H1 (cell line): Measurements from ENCODE around the gene NFYB. TPM values are rescaled to one million over a fixed set of nuclear protein-coding genes. Genes with fewer than 3 reads are reported as not detected.

Experiments
- CTCF ChIA-PET: fragments of 300-600 bp; sonication (Branson Sonifier 250); formaldehyde crosslinking; loops from one replicate; lab custom pipeline; 2021; ENCODE audit not compliant: partially characterized antibody; lab: Charles Lee
- POLR2A ChIA-PET: fragments of 300-600 bp; sonication (Branson Sonifier 250); formaldehyde crosslinking; loops from one replicate; lab custom pipeline; 2021; ENCODE audit warnings: inconsistent platforms; ENCODE audit not compliant: partially characterized antibody; lab: Charles Lee
- DNase-seq, 2 experiments: peaks; one replicate each; pipeline versions ENCODE4 v3.0.0 to v3.0.0-alpha.2; 2010 to 2022; ENCODE audit warnings: low spot score in 2 of 2, low read depth in 1 of 2, mixed read lengths in 1 of 2
- FAIRE-seq: peaks from 2 replicates; lab custom pipeline; 2011; peaks lifted over from hg19 to GRCh38; lab: Jason Lieb, UNC
- H2AFZ ChIP-seq: 2 replicates; pipeline ENCODE4 v1.8.1; 2012; ENCODE audit warnings: low read length, inconsistent platforms
- H2AK5ac ChIP-seq: 2 replicates; pipeline ENCODE4 v1.6.1; 2013; ENCODE audit warnings: low read depth, low read length
- H2BK120ac ChIP-seq: replicated peaks from 2 replicates; pipeline ENCODE3; 2013; ENCODE audit warnings: low read depth, low read length, inconsistent platforms
- H2BK12ac ChIP-seq: 2 replicates; pipeline ENCODE4 v1.6.1; 2013; ENCODE audit warnings: low read depth, low read length
- H2BK15ac ChIP-seq: 2 replicates; pipeline ENCODE4 v1.6.1; 2013; ENCODE audit warnings: low read length
- H2BK20ac ChIP-seq: 2 replicates; pipeline ENCODE4 v1.6.1; 2013; ENCODE audit warnings: low read length
- H2BK5ac ChIP-seq: 2 replicates; pipeline ENCODE4 v1.6.1; 2013; ENCODE audit warnings: low read depth, low read length
- H3K14ac ChIP-seq: 2 replicates; pipeline ENCODE4 v1.6.1; 2013; ENCODE audit warnings: inconsistent platforms; ENCODE audit not compliant: insufficient read length
- H3K18ac ChIP-seq: 2 replicates; pipeline ENCODE4 v1.6.1; 2013; ENCODE audit warnings: low read length; ENCODE audit errors: extremely low read depth
- H3K23ac ChIP-seq: 2 replicates; pipeline ENCODE4 v1.6.1; 2013; ENCODE audit warnings: inconsistent platforms; ENCODE audit not compliant: insufficient read length
- H3K23me2 ChIP-seq: 2 replicates; pipeline ENCODE4 v1.6.1; 2013; ENCODE audit warnings: low read depth, low read length
- H3K27ac ChIP-seq: 2 replicates; pipeline ENCODE4 v1.6.1; 2011; ENCODE audit warnings: low read depth, low read length, inconsistent platforms
- H3K27me3 ChIP-seq, 4 experiments: replicated peaks in 1 of 4; 1 replicate in 1 of 4; 2 replicates in 3 of 4; pipeline versions ENCODE4 v1.6.1 to v1.8.1; 2011 to 2013; ENCODE audit warnings: low read length in 3 of 4, mild to moderate bottlenecking in 3 of 4, inconsistent platforms in 2 of 4, mixed read lengths in 2 of 4, moderate library complexity in 1 of 4; ENCODE audit not compliant: control insufficient read depth in 3 of 4, insufficient read depth in 3 of 4; ENCODE audit errors: extremely low read depth in 1 of 4
- H3K36me3 ChIP-seq, 4 experiments: 2 replicates each; pipeline versions ENCODE4 v1.6.1 to v1.8.1; 2011 to 2013; ENCODE audit warnings: mild to moderate bottlenecking in 4 of 4, low read length in 3 of 4, moderate library complexity in 2 of 4, control low read depth in 1 of 4, inconsistent platforms in 1 of 4; ENCODE audit not compliant: insufficient read depth in 4 of 4, control insufficient read depth in 2 of 4
- H3K4ac ChIP-seq: replicated peaks from 2 replicates; pipeline ENCODE3; 2013; ENCODE audit warnings: low read length, low read depth, mixed read lengths, inconsistent platforms; ENCODE audit not compliant: insufficient read length
- H3K4me1 ChIP-seq, 4 experiments: replicated peaks in 1 of 4; 1 replicate in 1 of 4; 2 replicates in 3 of 4; pipeline versions ENCODE4 v1.6.1 to v1.8.1; 2011 to 2013; ENCODE audit warnings: low read length in 3 of 4, inconsistent platforms in 2 of 4, mixed read lengths in 1 of 4; ENCODE audit not compliant: insufficient read depth in 4 of 4, control insufficient read depth in 3 of 4
- H3K4me2 ChIP-seq, 2 experiments: 2 replicates each; pipeline versions ENCODE4 v1.6.1 to v1.8.1; 2011 to 2013; ENCODE audit warnings: low read depth in 2 of 2, low read length in 2 of 2, control low read depth in 1 of 2, inconsistent platforms in 1 of 2, mild to moderate bottlenecking in 1 of 2; ENCODE audit not compliant: insufficient read depth in 1 of 2
- H3K4me3 ChIP-seq, 4 experiments: fragments of 200-600, 300-600 bp in 1 of 4; sonication (generic), shearing (Covaris generic), sonication (Bioruptor Twin) in 1 of 4; 2 replicates each; pipeline versions ENCODE4 v1.5.1 to v1.8.1; 2011 to 2016; ENCODE audit warnings: low read length in 4 of 4, low read depth in 3 of 4, control low read depth in 2 of 4, inconsistent platforms in 2 of 4, mild to moderate bottlenecking in 2 of 4, mixed read lengths in 1 of 4, moderate library complexity in 1 of 4; ENCODE audit not compliant: insufficient read depth in 2 of 4; ENCODE audit errors: extremely low read depth in 1 of 4
- H3K56ac ChIP-seq: replicated peaks from 2 replicates; pipeline ENCODE3; 2013; ENCODE audit warnings: low read depth, mild to moderate bottlenecking, mixed read lengths, low read length, inconsistent platforms; ENCODE audit not compliant: insufficient read length
- H3K79me1 ChIP-seq: 2 replicates; pipeline ENCODE4 v1.6.1; 2013; ENCODE audit warnings: low read depth, low read length, control low read depth
- H3K79me2 ChIP-seq, 2 experiments: 2 replicates each; pipeline versions ENCODE4 v1.6.1 to v1.8.1; 2012 to 2013; ENCODE audit warnings: low read length in 2 of 2, mild to moderate bottlenecking in 2 of 2, inconsistent platforms in 1 of 2; ENCODE audit not compliant: insufficient read depth in 2 of 2, control insufficient read depth in 1 of 2
- H3K9ac ChIP-seq, 4 experiments: replicated peaks in 1 of 4; 1 replicate in 1 of 4; 2 replicates in 3 of 4; pipeline versions ENCODE4 v1.6.1 to v1.8.1; 2011 to 2013; ENCODE audit warnings: low read depth in 3 of 4, low read length in 3 of 4, control low read depth in 2 of 4, mild to moderate bottlenecking in 2 of 4, moderate library complexity in 2 of 4, inconsistent platforms in 1 of 4; ENCODE audit errors: extremely low read depth in 1 of 4
- H3K9me3 ChIP-seq, 2 experiments: 2 replicates each; pipeline versions ENCODE4 v1.6.1 to v1.8.1; 2012 to 2013; ENCODE audit warnings: mild to moderate bottlenecking in 2 of 2, moderate library complexity in 2 of 2, control low read depth in 1 of 2, inconsistent platforms in 1 of 2, low read depth in 1 of 2, low read length in 1 of 2, mixed read lengths in 1 of 2; ENCODE audit not compliant: insufficient read depth in 2 of 2
- H4K20me1 ChIP-seq, 2 experiments: replicated peaks in 1 of 2; 2 replicates each; pipeline versions ENCODE3 to v1.8.1; 2011 to 2013; ENCODE audit warnings: inconsistent platforms in 2 of 2, low read length in 2 of 2, mild to moderate bottlenecking in 1 of 2; ENCODE audit not compliant: insufficient read depth in 2 of 2, control insufficient read depth in 1 of 2
- H4K5ac ChIP-seq: 2 replicates; pipeline ENCODE4 v1.6.1; 2013; ENCODE audit warnings: low read length, low read depth, mixed read lengths, inconsistent platforms; ENCODE audit not compliant: insufficient read length
- H4K8ac ChIP-seq: 2 replicates; pipeline ENCODE4 v1.8.0; 2013; ENCODE audit warnings: mild to moderate bottlenecking, moderate library complexity, low read length, inconsistent platforms; ENCODE audit not compliant: insufficient read depth; ENCODE audit errors: extremely low read depth
- H4K91ac ChIP-seq: replicated peaks from 2 replicates; pipeline ENCODE3; 2013; ENCODE audit warnings: low read length, mixed read lengths, inconsistent platforms; ENCODE audit not compliant: insufficient read length
- ASH2L ChIP-seq: fragments of 200-600, 300-600 bp; sonication (generic); IDR thresholded peaks from one replicate; pipeline ENCODE4 v1.7.1; 2017; ENCODE audit warnings: low read length
- BACH1 ChIP-seq: IDR thresholded peaks from 2 replicates; pipeline ENCODE4 v1.6.1; 2012; ENCODE audit warnings: low read length, improper control_type of control experiment
- CHD1 ChIP-seq: IDR thresholded peaks from 2 replicates; pipeline ENCODE4 v1.6.1; 2012; ENCODE audit warnings: low read depth, low read length, improper control_type of control experiment
- EGR1 ChIP-seq: IDR thresholded peaks from 2 replicates; pipeline ENCODE4 v1.6.1; 2011; ENCODE audit warnings: low read depth, low read length, borderline replicate concordance
- FOSL1 ChIP-seq: IDR thresholded peaks from 2 replicates; pipeline ENCODE4 v1.6.1; 2011; ENCODE audit warnings: mild to moderate bottlenecking, low read depth, low read length, moderate library complexity; ENCODE audit not compliant: insufficient read depth
- MAX ChIP-seq: IDR thresholded peaks from 2 replicates; pipeline ENCODE4 v1.6.1; 2012; ENCODE audit warnings: inconsistent platforms
- PHF8 ChIP-seq: fragments of 200-600 bp; sonication (generic); conservative IDR thresholded peaks from 2 replicates; pipeline ENCODE4 v1.7.1; 2012; ENCODE audit warnings: low read depth, mild to moderate bottlenecking, inconsistent platforms, low read length, moderate library complexity
- RNF2 ChIP-seq: fragments of 200-900, 300-1000 bp; sonication (generic); IDR thresholded peaks from 2 replicates; pipeline ENCODE4 v1.7.1; 2016; ENCODE audit warnings: borderline replicate concordance, low read depth, mild to moderate bottlenecking, antibody characterized with exemption, low read length; ENCODE audit not compliant: poor library complexity, severe bottlenecking; ENCODE audit errors: missing control alignments
- SUZ12 ChIP-seq: fragments of 200-600 bp; sonication (generic); IDR thresholded peaks from 2 replicates; pipeline ENCODE4 v1.6.1; 2012; ENCODE audit warnings: mild to moderate bottlenecking, inconsistent platforms, low read length, moderate library complexity, mixed read lengths
- TAF7 ChIP-seq: optimal IDR thresholded peaks from 2 replicates; pipeline ENCODE3; 2011; ENCODE audit warnings: low read depth, mild to moderate bottlenecking, inconsistent platforms, low read length, moderate library complexity, borderline replicate concordance
- USF2 ChIP-seq: IDR thresholded peaks from 2 replicates; pipeline ENCODE4 v1.6.1; 2011; ENCODE audit warnings: low read length, improper control_type of control experiment
- WGBS, 2 experiments: shearing (Covaris generic) in 1 of 2; methylation state at CpG; one replicate each; pipeline versions ENCODE4 v1.1.6 to v1.1.7; 2013 to 2015; ENCODE audit warnings: low lambda C conversion rate in 2 of 2, mixed read lengths in 2 of 2, inconsistent platforms in 1 of 2, low coverage in 1 of 2, missing lambda C conversion rate in 1 of 2; ENCODE audit not compliant: insufficient replicate concordance in 2 of 2, insufficient coverage in 1 of 2, insufficient read length in 1 of 2; ENCODE audit errors: extremely low coverage in 1 of 2, missing lambda C conversion rate in 1 of 2; 5-methylcytosine and 5-hydroxymethylcytosine counted together
- polyA plus RNA-seq, 7 experiments: library from polyadenylated mRNA; depleted of rRNA in 3 of 7; stranded (reverse) in 5 of 7; unstranded in 2 of 7; fragments of >200 nt in 5 of 7; fragments of 200-250 nt in 2 of 7; gene quantifications; 1 replicate in 5 of 7; 2 replicates in 1 of 7; 4 replicates in 1 of 7; pipeline versions ENCODE4 v1.2.1 to v1.2.3, GENCODE V29; 2011 to 2013; ENCODE audit warnings: missing spikeins in 2 of 7, mixed read lengths in 2 of 7
- total RNA-seq: library from RNA; stranded (reverse); fragmentation: NEBNext Ultra II Directional; extraction: Animal tissue kit (Norgen Biotek cat#: 25700); gene quantifications from 2 replicates; pipeline ENCODE4 v1.2.1, GENCODE V29; 2021

The NFYB gene
- total and polyA plus RNA-seq, 2 of the 8 experiments (the other 6 are each of a cell fraction or from before 2014, with no cell fraction given), result 29.1 to 43.5 TPM

- Histone ChIP-seq H4K5ac (no peak overlapping the region), H3K23ac (no peak overlapping the region), H3K4me2 (no peak overlapping the region), H2BK120ac (no peak overlapping the region), H3K79me2 (no peaks in the 10 kb centered on the region), H3K18ac (no peak overlapping the region), H2AFZ (no peak overlapping the region; the same call in 1 of the 2 replicates), H4K91ac (no peak overlapping the region), H2AK5ac (no peak overlapping the region), H3K4ac (no peak overlapping the region), H4K20me1 (no peaks in the 10 kb centered on the region), H3K79me1 (no peaks in the 10 kb centered on the region), H2BK12ac (no peak overlapping the region), H3K9ac (no peak overlapping the region), H3K4me1 (no peaks in the 10 kb centered on the region), H3K4me3 (no peak overlapping the region), H2BK20ac (no peak overlapping the region), H3K14ac (no peak overlapping the region), H3K23me2 (no peaks in the 10 kb centered on the region), H3K27ac (no peak overlapping the region), H3K36me3 (no peaks in the 10 kb centered on the region), H3K56ac (no peak overlapping the region), H4K8ac (no peak overlapping the region), H3K9me3 (no peaks in the 10 kb centered on the region), H2BK5ac (no peak overlapping the region), H2BK15ac (no peak overlapping the region), H3K27me3 (no peaks in the 10 kb centered on the region)
- POLR2A ChIA-PET, result interaction anchor here (1.5 kb wide), 1 partner anchor 16 kb away, joined by 5 read pairs; the partner anchor contains the start of gene NFYB
- FAIRE-seq (no peak), DNase-seq (no peak)
- 82% methylated on average over 4 of the region's 4 CpGs; no CpG with 5 or more reads in 1 of the 2 experiments for WGBS, 2 experiments
- CTCF ChIA-PET, result no interaction called here
- TF ChIP-seq PHF8, result no peak
- TF ChIP-seq RNF2, result no peak
- TF ChIP-seq ASH2L, result no peak
- TF ChIP-seq CHD1, result no peak
- TF ChIP-seq USF2, result no peak
- TF ChIP-seq EGR1, result no peak
- no peak for TF ChIP-seq FOSL1
- no peak for TF ChIP-seq MAX
- TF ChIP-seq SUZ12, result no peak
- no peak for TF ChIP-seq BACH1
- no peak for TF ChIP-seq TAF7
Observed at GRCh38 chr12:104154286-104154685, 16.3 kb upstream of the NFYB start.
